NOMO-1 (cell line): ENCODE data around the gene GRIK5.
A peak's percentile ranks its signal among the peaks of the same experiment; 100 is the strongest.

Experiments
- DNase-seq, 2 experiments: peaks; one replicate each; lab custom pipeline; 2025; ENCODE audit not compliant: unreplicated experiment in 2 of 2; lab: John Stamatoyannopoulos, UW

The GRIK5 gene

DNA sequence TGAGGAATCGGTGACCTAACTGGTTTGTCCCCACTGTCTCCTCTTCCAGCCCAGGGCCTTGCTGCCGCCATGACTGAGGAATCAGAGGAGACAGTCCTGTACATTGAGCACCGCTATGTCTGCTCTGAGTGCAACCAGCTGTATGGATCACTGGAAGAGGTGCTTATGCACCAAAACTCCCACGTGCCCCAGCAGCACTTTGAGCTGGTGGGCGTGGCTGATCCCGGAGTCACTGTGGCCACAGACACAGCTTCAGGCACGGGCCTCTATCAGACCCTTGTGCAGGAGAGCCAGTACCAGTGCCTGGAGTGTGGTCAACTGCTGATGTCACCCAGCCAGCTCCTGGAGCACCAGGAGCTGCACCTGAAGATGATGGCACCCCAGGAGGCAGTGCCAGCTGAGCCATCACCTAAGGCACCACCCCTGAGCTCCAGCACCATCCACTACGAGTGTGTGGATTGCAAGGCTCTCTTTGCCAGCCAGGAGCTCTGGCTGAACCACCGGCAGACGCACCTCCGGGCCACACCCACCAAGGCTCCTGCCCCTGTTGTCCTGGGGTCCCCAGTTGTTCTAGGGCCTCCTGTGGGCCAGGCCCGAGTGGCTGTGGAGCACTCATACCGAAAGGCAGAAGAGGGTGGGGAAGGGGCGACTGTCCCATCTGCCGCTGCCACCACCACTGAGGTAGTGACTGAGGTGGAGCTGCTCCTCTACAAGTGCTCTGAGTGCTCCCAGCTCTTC, 8.7 kb upstream of the GRIK5 start:
- DNase-seq = no peak

GRCh38 chr19:42078058-42078457, 8.1 kb upstream of the GRIK5 start:
- no peak for DNase-seq

GRCh38 chr19:42076380-42076944, 6.5 kb upstream of the GRIK5 start:
- DNase-seq = no peak

- peak; percentile 99 to 100 for DNase-seq
These were observed 5.8 kb upstream of the GRIK5 start, which contains the start of gene ZNF574 for GRCh38 chr19:42075616-42076379. ZNF574 (plus strand) TSS chr19:42076166; CDS start chr19:42078607, 2,441 bp downstream.

DNA sequence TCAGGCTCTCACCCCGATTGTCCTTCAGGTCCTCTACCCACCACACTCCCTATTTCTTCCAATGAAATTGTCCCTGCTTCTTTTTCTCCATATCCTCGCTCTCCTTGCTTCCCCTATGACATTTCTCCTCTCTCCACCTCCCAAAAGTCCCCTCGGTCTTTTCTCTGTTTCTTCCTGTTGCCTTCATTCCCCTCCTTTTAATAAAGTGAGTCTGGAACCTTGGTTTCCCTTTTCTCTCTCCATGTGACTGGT, 5.3 kb upstream of the GRIK5 start:
- DNase-seq = no peak

GRCh38 chr19:42074513-42075363, 4.7 kb upstream of the GRIK5 start:
- no peak for DNase-seq

- DNase-seq = no peak
These were observed 1.2 kb upstream of the GRIK5 start for GRCh38 chr19:42071247-42071646.

- no peak for DNase-seq
These were observed 1.0 kb downstream of the GRIK5 start for GRCh38 chr19:42068756-42069571.

- DNase-seq = no peak
These were observed 1.6 kb downstream of the GRIK5 start for GRCh38 chr19:42068361-42068755.

DNA sequence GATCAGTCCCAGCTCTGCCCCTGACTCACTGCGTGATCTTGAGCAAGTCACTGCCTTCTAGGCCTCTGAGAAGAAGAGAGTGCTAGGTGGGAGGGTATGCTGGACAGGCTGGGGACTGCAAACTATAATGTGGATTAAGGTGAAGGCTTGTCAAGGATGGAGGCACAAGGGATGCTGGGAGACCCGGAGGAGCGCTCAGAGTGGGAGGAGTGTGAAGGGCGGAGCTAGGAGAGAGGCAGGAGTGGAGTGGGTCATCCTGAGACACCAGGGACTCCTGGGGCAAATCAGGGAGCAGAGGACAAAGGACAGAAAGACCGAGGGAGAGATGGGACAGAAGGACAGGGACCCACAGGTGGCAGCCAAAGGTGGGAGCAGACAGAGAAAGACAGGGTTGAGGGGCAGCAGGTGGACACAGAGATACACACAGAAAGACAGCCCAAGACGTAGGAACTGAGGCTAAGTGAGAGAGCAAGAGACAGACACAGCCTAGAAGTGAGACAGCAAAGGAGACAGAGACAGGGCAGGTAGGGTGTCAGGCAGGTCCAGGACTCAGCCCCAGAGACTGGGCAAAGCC, 2.6 kb downstream of the GRIK5 start:
- no peak for DNase-seq

- DNase-seq = no peak
These were observed 3.8 kb downstream of the GRIK5 start for GRCh38 chr19:42066075-42066754.

DNA sequence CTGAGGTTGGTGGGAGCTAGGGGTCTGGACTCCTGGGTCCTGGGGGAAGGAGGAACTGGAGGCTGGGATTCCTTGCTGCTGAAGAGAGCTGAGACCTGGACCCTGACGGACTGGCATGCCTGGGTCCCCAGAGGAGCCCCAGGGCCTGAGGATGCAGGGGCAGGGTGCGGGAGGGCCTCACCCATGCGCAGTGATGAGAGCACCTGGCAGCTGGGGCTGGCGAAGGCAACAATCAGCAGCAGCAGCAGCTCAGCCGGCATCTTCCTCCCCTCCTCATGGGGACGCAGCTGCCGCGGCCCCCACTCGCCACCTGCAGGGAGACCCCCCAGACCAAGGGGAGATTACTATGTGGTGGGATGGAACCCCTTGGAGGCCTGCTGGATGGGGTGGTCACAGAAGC, 4.5 kb downstream of the GRIK5 start:
- no peak for DNase-seq

DNA sequence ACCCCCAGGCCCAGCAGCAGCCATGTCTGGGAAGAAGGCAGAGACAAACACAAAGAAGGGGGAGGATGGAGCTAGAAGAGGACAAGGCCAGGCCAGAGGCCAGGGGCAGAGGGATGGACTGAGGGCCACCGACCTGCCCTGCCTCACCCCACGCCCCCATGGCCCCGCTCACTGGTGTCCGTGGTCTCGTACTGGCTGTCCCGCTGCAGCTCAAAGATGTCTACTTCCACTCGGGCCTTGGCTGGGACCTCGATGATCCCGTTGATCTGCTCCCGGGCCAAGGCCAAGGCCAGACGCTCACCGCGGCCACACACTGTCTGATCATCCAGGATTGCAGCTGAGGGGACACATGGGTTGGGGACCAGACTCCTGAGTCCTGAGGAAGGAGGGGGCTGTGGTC, 5.0 kb downstream of the GRIK5 start:
- no peak for DNase-seq

GRCh38 chr19:42064432-42064831, 5.6 kb downstream of the GRIK5 start:
- no peak for DNase-seq

DNA sequence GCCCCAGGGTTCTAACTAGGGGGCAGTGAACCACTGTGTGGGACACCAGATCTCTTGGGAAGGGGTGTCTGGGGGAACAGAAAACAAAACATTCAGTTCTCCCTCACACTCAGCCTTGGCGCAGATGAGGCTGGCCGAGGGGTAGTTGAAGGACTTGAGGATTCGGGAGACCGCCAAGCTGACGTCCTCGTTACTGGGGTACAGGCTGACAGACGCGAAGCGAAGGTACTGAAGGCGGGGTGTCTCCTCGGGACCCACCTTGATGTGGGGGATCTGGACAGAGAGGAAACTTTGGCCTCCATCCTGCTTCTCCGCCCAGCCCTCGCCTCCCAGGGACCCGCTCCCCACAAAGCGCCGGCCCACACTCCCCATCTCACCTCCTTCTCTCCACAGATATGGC, 7.6 kb downstream of the GRIK5 start:
- no peak for DNase-seq

DNA sequence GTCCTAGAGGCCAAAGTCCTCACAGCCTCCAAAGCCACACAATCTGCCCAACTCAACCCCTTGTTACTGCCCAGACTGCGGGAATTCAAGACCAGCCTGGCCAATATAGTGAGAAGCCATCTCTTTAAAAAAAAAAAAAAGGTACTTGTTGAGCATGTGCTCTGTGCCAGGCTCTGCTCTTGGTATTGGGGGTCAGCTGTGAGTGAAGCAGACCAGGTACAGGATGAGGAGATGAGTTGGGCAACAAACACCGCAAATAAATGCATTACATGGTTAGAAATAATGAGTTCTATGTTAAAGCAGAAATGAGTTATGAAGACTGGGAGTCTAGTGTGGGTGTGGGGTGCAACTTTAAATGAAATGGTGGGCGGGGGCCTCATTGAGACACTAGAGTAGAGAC, 9.9 kb downstream of the GRIK5 start:
- no peak for DNase-seq

GRCh38 chr19:42059196-42059595, 10.8 kb downstream of the GRIK5 start:
- DNase-seq = no peak

DNA sequence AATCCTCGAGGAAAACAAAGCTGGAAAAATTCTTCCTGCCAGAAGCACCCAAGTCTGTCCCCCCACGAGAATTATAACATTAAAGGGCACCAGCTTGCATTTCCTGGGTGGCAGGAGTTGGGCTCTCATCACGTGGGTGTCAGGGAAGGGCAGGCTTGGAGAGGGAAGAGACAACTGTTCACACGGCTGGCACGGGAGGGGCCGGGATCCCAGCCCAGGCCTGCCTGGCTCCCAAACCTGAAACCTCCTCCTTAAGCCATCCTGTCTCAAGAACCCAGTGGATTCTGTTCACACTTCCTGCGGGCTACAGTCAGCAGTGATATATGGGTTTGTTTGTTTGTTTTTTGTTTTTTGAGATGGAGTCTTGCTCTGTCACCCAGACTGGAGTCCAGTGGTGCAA, 12.2 kb downstream of the GRIK5 start:
- DNase-seq = no peak

GRCh38 chr19:42054205-42054604, 15.8 kb downstream of the GRIK5 start:
- DNase-seq = no peak
